Nucleus accumbens (tissue), 56 donors: ENCODE data around the gene ICAM5.
A peak's percentile ranks its signal among the peaks of the same experiment; 100 is the strongest.

ENCODE experiments used
- DNase-seq, 56 donors: peaks; one replicate each; lab custom pipeline; 2025; lab: John Stamatoyannopoulos, UW

Gene ICAM5

GRCh38 chr19:10317045-10317856 lies 27.5 kb downstream of the ICAM5 start:
- DNase-seq = no peak

DNA sequence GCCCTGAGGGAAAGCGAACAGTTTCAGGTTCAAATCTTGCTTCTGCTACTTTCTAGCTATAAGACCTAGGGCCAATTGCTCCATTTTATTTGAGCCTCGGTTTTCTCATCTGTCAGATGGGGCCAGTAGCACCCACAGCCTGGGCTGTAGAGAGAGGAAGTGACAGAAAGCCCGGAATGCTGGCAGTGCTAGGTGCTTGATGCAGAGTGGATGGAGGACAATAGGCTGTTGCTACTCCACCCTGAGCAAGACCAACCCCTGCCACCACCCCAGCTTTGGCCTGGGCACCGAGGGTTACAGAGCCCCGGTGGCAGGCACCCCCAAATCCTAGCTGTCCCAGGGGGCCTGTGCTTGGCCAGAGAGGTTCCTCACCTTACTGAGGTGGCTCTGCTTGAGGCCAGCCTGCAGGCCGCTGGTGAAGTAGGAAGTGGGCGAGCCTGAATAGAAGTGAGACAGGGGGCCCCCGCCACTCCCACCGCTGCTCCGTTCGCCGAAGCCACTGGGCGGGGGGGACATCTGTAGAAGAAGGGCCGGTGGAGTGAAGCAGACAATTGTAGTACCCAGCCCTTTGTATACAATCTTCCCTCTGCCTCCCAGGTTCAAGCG lies 28.2 kb downstream of the ICAM5 start:
- DNase-seq = no peak

GRCh38 chr19:10318807-10319682 lies 29.3 kb downstream of the ICAM5 start:
- DNase-seq = no peak

- DNase-seq = no peak
Measured at GRCh38 chr19:10320602-10321416, 31.1 kb downstream of the ICAM5 start.

DNA sequence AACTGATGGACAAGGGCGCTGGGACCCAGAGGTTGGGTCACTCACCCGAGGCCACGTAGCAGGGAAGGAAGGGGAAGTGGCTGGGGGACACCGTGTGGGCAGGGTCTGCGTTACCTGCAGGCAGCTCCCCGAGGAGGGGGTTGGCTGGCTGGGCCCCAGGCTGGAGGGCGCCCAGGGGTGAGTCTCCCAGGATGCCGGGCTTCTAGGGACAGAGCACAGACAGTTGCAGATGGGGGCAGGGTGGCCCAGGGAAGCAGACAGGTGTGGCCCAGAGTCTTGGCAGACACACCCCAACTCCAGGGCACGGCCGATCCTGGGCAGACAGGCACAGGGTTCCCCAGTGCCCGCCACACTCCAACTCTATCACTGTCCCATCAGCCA lies 31.7 kb downstream of the ICAM5 start:
- DNase-seq = no peak

- DNase-seq = no peak
Measured at GRCh38 chr19:10321874-10322835, 32.4 kb downstream of the ICAM5 start.

DNA sequence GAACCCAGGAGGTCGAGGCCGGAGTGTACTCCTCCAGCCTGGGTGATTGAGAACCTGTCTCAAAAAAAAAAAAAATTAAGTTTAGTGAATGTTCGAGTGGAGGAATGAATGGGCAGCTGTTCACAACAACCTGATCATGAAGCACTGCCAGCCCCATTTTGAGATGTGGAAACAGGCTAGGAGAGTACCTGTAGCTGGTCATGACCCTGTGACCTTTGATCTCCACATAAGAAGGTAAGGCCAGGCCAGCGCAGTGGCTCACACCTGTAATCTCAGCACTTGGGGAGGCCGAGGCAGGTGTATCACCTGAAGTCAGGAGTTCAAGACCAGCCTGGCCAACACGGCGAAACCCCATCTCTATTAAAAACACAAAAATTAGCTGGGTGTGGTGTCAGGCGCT lies 36.0 kb downstream of the ICAM5 start:
- DNase-seq = no peak

GRCh38 chr19:10327793-10328192 lies 38.0 kb downstream of the ICAM5 start:
- DNase-seq = no peak

- no peak for DNase-seq
Measured at GRCh38 chr19:10328558-10329429, 39.0 kb downstream of the ICAM5 start.

DNA sequence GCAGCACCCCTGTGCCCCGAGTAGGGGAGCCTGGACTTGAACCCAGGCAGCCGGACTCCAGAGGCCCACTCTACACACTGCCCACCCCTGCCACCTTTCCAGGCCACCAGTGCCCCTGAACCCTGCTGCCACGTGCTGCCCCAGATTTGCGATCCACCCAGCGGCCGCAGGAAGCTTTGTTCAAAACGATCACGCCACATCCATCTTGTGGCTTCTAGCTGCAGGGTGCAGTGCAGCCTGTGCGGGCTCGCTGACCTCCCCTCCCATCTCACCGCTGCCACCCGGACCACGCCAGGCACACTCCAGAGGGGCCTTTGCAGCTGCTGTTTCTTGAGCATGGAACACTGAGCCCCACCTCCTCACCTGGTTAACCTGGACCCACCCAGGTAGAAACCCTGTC lies 39.8 kb downstream of the ICAM5 start:
- no peak for DNase-seq

- DNase-seq = no peak
Measured at GRCh38 chr19:10332158-10332964, 42.6 kb downstream of the ICAM5 start.

- peak; percentile 57 to 98 (median 95) for DNase-seq
Measured at GRCh38 chr19:10332965-10333757, 43.4 kb downstream of the ICAM5 start, which contains the start of gene RAVER1. RAVER1 (minus strand) TSS chr19:10333529; CDS start chr19:10333507, 22 bp downstream.

GRCh38 chr19:10333758-10334587 lies 44.2 kb downstream of the ICAM5 start:
- DNase-seq = no peak

DNA sequence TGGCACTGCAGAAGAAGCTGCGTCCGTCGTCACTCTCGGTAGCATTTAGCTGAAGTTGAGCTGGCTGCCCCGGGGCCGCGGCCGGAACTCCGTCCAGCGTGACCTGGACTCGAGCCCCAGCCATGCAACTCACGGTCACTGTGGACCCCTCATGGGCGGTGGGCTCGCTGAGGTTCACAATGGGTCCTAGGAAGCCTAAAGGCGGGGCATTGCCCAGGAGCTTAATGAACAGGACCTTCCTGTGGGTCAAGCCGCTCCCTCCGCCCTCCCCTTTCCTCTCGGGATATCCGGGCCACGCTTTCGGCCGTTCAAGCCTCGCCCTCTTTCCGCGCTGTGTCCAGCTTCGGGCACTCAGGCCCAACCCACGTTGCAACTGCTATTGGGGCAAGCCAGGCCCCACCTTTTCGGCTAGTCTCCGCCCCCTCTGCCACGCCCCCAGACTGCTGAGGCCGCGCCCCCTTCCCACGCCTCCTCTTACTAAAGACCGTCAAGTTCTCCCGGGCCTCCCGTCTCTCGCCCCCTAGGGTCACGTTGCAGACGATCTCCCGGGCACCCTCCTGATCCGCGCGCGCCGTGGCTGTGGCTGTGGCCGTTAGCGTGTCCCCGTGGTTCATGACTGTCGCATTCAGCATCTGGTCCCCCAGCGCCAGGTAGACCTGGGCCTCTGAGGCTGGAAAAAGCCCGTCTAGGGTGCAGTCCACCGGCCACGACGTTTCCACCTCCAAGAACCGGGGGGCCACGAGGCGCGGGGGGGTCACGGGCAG lies 45.0 kb downstream of the ICAM5 start:
- DNase-seq = peak in 54 of 56 donors; percentile 4 to 83 (median 58)
